Activated CD8-positive, alpha-beta memory T cell treated with anti-CD3 and anti-CD28 coated beads for 36 hours (primary cell): ENCODE results near the gene PTPRD. TPM values are rescaled to one million over a fixed set of nuclear protein-coding genes. Genes with fewer than 3 reads are reported as not detected.
"Not testable (repeated sequence)": the region's sequence is repeated elsewhere in the genome, so short reads cannot be mapped to it uniquely, and the experiment has no call there.

Experiments
- CTCF ChIA-PET: fragments of 350-600 bp; sonication (Branson Sonifier 250); formaldehyde crosslinking; loops from one replicate; lab custom pipeline; 2021; ENCODE audit warnings: antibody characterized with exemption; lab: Charles Lee
- POLR2A ChIA-PET: fragments of 350-600 bp; sonication (Branson Sonifier 250); formaldehyde crosslinking; loops from one replicate; lab custom pipeline; 2021; ENCODE audit warnings: antibody characterized with exemption; lab: Charles Lee
- total RNA-seq, 2 experiments: library from RNA; stranded (reverse); gene quantifications; one replicate each; pipeline ENCODE4 v1.2.3, GENCODE V29; 2021

PTPRD gene
- total RNA-seq, 2 experiments from 2014 or later = 0.10 to 0.15 TPM

DNA sequence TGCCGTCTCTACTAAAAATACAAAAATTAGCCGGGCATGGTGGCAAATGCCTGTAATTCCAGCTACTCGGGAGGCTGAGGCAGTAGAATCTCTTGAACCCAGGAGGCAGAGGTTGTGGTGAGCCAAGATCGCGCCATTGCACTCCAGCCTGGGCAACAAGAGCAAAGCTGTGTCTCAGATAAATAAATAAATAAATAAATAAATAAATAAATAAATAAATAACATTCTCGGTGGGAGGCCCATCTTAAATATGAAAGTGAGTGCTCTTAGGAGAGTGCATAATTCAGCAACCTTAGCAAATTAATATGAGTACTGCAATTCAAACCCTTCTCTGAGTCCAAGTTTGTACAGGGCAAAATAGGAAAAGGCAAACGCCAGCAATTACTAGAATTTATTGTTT, 1302.1 kb downstream of the PTPRD start:
- POLR2A ChIA-PET, CTCF ChIA-PET: not testable (repeated sequence)

DNA sequence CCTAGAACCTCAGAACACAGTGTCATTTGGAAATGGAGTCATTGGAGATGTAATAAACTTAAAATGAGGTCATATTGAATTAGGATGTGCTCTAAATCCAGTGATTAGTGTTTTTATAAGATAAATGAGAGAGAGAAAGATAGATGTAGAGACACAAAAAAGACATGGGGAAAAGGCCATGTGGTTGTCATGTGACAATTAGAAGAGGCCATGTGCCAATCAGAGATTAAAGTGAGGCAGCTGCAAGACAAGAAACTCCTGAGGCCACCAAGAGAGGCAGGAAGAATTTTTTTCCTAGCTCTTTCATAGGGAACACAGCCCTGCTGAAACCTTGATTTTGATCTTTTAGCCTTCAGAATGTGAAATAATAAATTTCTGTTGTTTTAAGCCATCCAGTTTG, 1307.2 kb downstream of the PTPRD start:
- CTCF ChIA-PET = no interaction called here
- POLR2A ChIA-PET = no interaction called here

DNA sequence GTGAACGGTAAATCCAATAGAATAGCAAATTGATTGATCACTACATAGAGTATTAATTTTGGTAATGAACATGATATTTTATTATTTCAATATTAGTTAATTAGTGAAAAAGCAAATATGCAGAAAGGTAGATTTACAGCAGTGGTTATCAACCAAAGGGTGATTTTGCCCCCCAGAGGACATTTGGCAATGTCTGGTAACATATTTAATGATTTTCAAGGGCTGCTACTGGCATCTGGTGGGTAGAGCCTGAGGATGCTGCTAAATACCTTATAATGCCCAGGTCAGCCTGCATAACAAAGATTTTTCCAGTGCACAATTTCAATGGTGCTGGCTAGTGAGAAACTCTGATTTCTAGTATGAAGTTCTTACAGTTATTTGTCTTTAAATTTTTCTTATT, 1313.7 kb downstream of the PTPRD start:
- CTCF ChIA-PET = no interaction called here
- POLR2A ChIA-PET = no interaction called here

DNA sequence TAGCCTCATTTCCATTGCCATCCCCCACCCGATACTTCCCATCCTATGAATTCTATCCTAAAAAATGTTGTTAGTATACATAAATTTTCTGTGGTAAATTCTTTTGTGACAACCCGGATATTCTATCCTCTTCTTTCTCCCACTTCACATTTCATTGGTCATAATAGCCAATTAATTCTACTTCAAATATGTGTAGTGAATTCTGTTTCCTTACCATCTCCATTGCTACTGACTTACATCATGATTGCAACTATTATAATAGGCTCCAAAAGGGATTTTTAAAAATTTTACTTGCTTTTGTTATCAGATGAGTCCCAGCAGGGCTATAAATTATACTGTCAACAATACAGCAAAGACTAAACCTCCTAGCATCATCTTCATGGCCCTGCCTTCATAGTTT, 1326.8 kb downstream of the PTPRD start:
- POLR2A ChIA-PET = no interaction called here
- CTCF ChIA-PET = no interaction called here

DNA sequence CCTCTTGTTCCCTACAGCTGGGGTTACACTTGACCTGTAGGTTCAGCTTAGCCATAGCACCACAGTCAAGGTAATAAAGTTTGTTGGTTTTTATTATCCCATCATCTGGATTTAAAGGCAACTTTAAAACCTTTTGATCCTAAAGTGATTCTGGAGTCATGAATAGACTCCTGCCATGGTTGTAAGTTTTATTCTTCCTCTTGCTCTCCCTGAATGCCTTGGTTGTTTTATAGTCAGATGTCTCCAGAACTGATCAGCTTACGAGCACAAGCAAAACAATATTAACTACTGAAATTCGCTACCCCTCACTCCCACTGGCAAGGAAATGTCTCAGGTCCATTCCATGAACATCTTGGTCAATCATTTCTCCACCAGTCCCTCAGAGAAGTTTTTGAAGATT, 1328.6 kb downstream of the PTPRD start:
- ChIA-PET CTCF (no interaction called here), POLR2A (no interaction called here)

DNA sequence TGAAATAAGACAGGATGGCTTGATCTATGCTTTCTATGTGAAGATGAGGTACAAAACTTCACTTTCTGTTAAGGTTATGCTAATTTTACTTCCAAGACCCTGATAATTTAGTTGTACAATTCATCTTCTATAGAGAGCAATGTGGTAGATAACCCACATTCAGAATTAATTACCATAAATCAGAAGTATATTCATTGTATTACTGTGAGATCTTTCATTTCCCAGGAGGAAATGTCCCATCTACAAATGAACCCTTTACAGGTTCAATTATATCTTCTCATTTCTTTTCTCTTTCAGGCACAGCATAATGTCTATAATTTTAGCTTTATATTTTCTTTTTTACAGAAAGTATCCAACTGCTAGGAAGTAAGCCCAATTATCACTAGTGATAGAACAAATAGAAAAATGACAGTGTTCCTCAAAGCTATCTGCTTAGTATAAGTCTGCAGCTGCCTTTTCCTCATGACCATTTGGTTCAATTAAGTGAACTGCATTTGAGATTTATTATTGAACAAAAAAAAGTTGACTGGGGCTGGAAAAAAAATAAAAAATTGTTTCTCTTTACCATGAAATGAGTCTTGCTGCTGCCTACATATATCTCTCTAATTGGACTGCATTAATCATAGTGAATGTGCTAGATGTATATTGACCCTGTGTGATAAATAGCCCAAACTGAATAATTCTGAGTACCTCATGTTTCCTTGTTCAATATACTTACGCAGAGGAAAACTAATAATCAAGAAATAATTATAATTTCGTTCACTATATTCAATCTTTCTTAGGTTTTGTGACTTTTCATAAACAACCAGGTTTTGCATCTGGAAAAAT, 1329.4 kb downstream of the PTPRD start:
- POLR2A ChIA-PET = no interaction called here
- CTCF ChIA-PET = no interaction called here

DNA sequence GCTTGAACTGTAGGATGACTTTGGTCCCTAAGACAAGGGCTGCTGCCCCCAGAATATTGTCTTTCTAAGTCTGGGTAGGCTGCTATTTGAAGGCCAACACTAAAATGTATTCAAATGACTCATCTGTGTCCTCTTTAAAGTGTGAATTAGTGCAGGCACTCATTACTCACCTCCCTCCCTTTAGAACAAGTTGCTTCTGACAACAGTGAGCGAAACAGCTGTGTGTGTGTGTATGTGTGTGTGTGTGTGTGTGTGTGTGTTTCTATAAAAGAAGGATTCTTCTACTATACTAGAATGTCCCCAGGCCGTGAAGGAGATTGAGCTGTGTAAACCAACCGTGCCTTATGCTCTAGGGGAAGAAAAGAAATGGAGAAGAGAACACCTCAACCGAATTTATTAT, 1337.2 kb downstream of the PTPRD start:
- POLR2A ChIA-PET = no interaction called here
- CTCF ChIA-PET = no interaction called here

DNA sequence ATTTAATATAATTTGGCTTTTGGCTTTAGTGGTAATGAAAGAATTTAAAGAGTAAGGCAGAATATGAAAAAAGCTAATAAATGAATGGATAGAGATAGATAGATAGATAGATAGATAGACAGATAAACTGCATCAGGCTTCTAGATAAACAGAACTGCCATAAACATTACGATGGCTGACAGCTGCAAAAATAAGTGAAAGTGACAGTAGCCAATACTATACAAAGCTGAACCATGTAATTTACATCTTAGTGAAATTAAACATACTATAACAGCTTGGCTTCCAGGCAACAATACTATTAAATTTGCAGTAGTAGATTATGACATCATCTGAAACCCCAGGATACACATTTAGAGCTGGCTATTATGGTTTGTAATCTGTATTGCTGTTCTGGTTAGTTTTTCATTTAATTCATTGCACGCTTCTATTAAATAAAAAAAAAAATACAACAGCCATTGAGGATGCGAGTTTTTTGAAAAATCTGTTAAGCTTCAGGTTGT, 1354.8 kb downstream of the PTPRD start:
- CTCF ChIA-PET = no interaction called here
- POLR2A ChIA-PET = no interaction called here

DNA sequence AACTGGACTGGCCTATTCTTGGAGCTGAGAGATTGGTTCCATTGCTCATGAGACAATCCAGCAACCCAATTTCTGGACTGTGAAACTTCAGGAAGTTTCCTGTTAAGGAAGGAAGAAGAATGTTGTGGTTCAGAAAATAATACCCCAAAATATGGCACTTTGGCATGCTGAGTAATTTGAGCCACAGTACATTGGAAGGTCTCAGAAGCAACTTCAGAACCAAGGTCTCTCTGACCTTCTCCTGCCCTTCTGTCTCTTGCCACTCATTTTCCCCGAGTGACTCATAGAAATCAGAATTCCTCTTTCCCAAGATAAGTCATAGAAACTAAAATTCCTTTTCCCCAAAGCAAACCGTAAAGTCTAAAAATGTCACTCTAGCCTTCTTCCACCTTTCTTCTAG, 1366.1 kb downstream of the PTPRD start:
- CTCF ChIA-PET = no interaction called here
- POLR2A ChIA-PET = no interaction called here

DNA sequence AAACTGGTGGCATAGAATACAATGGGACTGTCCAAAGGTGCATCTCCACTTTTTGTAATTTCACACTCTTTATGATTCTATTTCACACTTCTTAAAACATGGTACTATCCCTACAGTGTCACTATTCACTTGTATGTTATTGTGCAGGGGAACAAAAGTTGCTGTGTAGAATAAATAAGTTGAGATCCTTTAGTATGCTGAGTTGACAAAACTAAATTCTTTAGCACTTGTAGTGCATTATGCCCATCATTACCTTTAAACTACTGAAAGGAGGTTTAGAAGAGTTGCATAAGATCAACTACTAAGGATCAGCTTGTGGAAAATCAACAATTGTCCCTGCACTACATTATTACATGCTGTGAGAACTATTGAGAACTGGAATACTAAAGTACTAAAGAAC, 1380.9 kb downstream of the PTPRD start:
- POLR2A ChIA-PET = no interaction called here
- CTCF ChIA-PET = no interaction called here

DNA sequence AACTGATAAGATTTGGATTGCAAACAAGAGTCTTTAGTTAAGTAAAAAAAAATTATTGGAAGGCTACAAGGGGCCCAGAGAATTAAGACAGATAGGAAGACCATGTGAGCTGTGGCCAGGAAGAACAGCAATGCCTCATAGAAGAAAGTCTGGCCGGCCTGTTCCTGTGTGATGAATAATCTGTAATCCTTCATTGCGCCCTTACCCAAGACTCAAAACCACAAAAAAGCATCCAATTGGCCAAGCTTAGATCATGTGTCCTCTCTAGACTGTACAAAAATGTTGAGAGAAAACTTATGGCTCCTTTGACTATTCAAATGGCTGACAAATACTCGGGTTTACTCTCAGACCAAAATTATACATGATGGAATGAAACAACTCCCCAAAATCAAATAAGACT, 1383.5 kb downstream of the PTPRD start:
- CTCF ChIA-PET = no interaction called here
- POLR2A ChIA-PET = no interaction called here

DNA sequence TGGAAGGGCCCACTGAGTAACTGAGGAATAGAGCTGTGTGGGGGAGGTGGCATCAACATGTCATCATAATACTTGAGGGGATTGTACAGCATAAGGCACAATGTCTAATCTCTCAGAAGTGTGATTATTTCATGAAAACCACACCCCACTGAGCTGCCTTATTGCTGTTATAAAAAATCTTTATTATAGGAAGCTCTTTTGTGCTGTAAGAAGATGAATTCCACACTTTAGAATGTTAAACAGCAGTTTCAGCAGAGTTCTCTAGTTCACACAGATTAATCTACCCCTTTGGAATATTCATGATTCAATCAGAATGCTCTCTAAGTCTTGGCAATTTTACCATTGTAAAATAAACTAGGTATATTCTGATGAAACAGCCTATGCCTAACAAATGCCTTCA, 1389.6 kb downstream of the PTPRD start:
- POLR2A ChIA-PET = no interaction called here
- CTCF ChIA-PET = no interaction called here

DNA sequence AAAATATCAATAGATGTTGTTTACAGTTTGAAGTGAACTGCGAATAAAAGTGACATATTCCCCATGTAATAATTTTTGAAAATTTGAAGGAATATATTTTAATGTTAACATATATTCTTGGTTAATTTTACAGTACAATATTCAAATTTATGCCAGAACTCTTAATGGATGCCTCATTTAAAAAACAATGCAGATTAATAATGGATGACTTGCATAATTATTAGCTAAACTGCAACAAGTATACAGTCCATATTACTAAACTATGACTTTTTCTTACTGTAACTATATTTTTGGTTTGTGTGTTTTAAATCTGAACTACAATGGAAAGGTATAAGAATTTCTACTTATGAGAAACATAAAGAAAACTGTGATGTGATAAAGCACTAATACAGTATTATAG, 1390.1 kb downstream of the PTPRD start:
- CTCF ChIA-PET = no interaction called here
- POLR2A ChIA-PET = no interaction called here

DNA sequence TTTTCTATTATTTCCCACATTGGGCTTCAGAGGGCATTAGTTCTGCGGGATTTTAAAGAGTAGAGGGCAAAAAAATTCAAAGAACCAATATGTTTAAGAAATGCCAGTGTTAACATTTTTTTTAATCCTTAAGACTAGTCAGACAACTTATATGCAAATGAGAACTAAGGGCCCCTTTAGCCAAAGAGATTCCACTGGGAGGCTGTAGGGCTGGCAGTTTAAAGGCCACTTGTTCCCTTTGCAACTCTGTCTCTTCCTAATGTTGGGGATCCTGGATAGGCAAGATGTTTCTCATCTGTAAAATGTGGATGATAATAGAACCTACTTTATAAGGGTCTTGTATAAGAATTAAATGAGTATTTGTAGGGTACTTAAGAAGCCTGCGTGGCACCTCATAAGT, 1395.9 kb downstream of the PTPRD start:
- ChIA-PET POLR2A (no interaction called here), CTCF (no interaction called here)

DNA sequence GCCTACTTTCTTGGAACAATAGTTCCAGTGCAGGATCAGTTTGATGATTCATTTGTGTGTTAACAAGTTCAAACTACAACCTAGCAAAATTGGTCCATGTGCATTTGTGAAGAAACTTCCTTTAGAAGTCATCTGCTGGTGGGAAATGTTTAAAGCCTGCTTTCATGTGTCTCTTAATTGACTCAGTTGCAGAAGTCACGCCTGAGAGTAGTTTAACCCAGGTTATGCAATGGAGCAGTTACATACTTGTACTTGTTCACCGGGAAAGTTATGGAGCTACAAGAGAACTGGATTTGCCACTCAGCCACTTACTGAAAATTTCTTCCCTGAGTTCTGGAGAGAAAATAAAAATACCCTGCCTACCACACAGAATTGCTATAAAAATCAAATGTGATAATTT, 1397.8 kb downstream of the PTPRD start:
- ChIA-PET CTCF (no interaction called here), POLR2A (no interaction called here)

DNA sequence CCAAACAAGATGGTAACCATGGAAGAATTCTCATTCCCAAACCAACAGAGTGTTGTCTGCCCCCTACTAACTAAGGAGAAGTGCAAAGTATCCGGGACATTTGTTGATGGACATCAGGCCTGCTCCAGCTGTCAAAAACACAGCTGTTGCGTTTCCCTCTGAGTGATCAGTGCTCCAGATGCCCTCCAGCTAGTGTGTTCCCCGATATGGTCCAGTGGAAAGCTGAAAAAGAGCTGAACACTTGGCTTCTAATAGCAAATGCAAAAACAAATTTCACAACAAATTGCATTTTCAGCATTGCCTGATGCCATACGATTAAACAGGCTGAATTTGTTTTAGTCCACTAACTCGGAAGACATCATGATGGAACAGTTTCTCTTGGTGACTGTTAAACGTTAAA, 1398.7 kb downstream of the PTPRD start:
- ChIA-PET POLR2A (no interaction called here), CTCF (no interaction called here)

DNA sequence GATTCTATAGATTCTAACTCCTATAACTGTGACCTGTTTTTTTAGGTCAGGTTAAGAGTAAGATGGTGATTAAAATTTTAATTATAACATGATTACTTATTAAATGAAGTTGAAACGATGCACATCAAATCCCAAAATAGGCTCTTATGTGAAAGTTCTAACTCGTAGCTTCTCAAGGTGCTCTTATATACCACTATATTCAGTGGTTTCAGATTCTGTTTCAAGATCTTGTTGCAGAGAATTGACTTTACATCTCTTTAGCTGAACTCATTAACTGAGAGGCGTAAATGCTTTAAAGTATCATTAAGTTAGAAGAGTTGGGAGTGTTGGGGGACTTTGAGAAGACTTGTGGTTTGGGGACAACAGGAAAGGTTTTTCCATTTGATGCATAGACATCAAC, 1399.8 kb downstream of the PTPRD start:
- ChIA-PET CTCF (no interaction called here), POLR2A (no interaction called here)

DNA sequence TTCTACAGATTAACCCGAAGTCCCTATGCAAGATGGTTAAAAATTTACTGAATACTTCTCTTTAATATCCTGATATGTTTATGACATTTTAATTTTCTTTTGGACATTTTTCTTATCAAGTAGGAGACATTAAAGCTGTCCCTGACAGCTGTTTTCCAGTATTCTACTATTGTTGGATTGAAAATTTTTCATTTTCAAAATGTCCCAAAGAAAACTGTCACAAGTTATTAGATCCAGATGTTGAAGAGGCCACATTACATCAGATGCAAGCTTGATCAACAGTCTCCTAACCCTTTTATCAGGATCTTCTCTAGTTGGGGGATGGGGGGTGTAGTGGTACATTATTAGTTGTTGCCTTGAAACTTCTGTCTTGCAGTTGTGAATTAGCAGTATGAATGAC, 1410.5 kb downstream of the PTPRD start:
- CTCF ChIA-PET = no interaction called here
- POLR2A ChIA-PET = no interaction called here

DNA sequence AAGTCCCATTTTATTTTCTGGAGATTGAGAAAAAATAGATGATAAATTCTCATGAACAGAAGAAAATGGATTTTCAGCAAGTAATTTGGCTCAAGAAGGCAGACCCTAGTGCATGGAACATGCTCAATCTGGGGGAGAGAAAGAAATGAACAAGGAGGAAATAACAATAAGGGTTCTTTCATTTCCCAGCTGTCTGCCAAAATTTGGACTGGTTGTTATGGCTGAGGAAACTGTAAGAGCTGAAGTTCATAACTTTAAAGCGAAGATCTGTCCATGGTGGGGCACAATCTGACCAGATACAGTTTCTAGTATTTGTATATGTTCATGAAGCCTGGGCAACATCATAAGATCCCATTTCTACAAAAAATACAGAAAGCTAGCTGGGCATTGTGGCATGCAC, 1426.7 kb downstream of the PTPRD start:
- CTCF ChIA-PET = no interaction called here
- POLR2A ChIA-PET = no interaction called here

DNA sequence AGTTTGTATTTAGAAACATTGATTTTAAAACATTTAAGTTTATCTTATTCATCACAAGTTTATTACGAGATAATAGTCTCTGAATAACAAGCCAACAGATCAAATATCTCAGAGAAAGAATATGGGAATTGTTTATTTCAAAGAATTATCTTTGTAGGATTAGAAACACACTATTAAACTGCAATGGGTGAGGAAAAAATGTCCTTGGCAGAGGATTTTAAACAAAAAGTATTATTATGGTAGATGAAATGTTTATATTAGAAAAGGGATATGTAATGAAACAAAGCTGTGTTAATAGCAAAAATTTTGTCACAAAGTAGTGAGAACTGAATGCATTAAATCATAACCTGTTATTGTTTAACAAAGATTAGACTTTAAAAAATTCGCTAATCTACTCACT, 1430.4 kb downstream of the PTPRD start:
- CTCF ChIA-PET = no interaction called here
- POLR2A ChIA-PET = no interaction called here

DNA sequence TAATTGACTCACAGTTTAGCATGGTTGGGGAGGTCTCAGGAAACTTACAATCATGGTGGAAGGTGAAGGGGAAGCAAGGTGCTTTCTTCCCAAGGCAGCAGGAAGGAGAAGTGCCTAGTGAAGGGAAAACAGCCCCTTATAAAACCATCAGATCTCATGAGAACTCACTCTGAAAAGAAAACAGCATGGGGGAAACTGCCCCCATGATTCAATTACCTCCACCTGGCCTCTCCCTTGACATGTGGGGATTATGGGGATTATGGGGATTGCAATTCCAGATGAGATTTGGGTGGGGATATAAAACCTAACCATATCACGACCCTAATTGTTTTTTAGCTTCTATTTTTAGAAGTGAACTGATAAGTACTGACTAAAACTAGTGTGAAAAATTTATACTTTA, 1435.7 kb downstream of the PTPRD start:
- ChIA-PET POLR2A (no interaction called here), CTCF (no interaction called here)

DNA sequence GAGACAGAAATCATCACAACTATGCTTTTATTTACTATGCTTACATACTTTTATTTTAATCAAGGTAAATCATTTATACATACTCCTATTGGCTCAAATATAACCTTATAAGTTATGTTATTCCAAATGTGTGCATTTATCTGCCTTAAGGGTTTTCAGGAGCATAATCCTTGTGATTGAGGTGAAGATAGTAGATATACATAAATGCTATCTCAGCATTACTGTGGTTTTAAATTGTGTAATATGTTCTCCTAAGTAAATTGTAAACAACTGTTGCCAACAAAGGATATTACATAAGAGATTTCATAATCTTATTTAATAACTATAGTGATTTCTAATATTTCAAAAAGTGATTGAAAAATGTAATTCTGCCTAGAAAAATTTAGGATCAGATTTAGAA, 1438.4 kb downstream of the PTPRD start:
- POLR2A ChIA-PET = no interaction called here

More for the DNA sequence above, 1438.4 kb downstream of the PTPRD start:
- CTCF ChIA-PET = no interaction called here
